GM18951 (cell line): ENCODE results near the gene CHST11.

Experiments used
- POLR2A ChIP-seq: IDR thresholded peaks from 4 replicates; pipeline ENCODE4 v1.6.1; 2011; ENCODE audit warnings: mild to moderate bottlenecking; ENCODE audit not compliant: insufficient read length, insufficient read depth; ENCODE audit errors: extremely low read depth
- in situ Hi-C: fragments of 300-500 bp; cut with MboI; formaldehyde crosslinking; loops from one replicate; pipeline ENCODE4 v1.12.0; 2022; ENCODE audit warnings: low sequenced_read_pairs, mixed read lengths, inconsistent platforms; ENCODE audit not compliant: unreplicated experiment

Gene CHST11

DNA sequence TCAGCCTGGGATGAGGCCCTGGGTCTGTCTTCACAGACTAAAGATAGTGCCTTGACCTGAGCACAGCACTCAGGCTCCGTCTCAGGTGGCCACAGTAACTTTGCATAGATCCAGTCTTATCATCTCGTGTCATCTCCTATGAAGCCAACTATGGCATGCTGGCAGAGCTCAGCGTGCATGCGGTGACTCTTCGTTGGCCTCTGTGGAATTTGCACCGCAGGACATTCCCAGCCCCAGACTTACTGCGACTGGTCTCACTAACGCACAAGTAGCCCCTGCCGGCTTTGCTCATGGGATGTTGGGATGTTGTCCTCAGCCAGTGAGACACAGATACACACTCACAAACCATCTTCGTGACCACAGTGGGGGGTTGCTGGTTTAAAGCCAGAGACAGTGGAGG is 199.6 kb downstream of the CHST11 start:
- in situ Hi-C loops, result no loop called here
- TF ChIP-seq POLR2A, result no peak

- TF ChIP-seq POLR2A, result no peak
- in situ Hi-C loops, result no loop called here
Observed at GRCh38 chr12:104656921-104657320, 200.2 kb downstream of the CHST11 start.

DNA sequence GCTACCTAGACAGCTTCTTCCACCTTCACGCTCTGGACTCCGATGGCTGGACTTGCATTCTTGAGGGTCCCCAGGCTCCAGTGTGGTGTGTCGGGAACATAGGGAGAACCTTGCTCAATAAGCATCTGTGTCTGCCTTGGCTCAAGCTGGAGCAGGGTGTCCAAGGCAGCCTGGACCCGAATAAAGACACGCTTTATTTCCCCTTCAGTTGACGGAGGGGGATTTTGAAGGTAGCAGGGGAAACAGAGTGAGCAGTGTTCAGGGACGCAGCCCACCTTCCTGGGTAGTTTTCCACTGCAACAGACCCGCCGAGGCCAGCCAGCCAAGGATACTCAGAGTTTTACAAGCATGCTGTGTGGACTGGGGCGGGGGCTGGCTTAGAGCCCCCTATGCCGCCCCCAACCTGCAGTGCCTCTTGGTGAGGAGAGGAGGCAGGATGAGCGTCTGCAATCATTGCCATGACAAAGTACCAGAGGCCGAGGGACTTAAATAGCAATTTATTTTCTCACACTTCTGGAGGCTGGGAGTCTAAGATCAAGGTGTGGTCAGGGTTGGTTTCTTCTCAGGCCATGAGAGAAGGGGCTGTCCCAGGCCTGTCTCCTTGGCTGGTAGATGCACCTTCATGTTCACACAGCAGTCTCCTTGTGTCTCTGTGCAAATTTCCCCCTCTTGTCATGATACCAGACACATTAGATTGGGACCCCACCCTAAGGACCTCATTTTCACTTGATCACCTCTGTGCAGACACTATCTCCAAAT is 201.2 kb downstream of the CHST11 start:
- in situ Hi-C loops, result no loop called here
- no peak for TF ChIP-seq POLR2A

DNA sequence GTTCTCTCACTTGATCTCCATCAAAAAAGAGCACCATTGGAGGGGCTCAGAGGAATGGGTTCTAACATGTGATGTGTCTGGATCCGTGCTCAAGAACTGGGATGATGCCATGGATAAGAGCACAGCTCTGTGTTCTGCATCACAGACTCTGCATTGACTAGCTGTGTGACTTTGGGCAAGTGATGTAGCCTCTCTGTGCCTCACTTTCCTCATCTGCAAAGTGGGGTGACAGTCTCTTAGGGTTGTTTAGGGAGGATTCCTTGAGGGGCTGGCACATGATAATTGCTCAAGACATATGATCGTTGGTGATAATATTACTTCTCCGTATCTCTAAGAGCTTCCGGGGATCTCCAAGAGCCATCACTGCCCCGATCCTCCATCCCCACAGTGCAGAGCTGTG is 202.3 kb downstream of the CHST11 start:
- no peak for TF ChIP-seq POLR2A
- in situ Hi-C loops, result no loop called here

GRCh38 chr12:104662203-104662602 is 205.5 kb downstream of the CHST11 start:
- in situ Hi-C loops, result no loop called here
- TF ChIP-seq POLR2A, result no peak

DNA sequence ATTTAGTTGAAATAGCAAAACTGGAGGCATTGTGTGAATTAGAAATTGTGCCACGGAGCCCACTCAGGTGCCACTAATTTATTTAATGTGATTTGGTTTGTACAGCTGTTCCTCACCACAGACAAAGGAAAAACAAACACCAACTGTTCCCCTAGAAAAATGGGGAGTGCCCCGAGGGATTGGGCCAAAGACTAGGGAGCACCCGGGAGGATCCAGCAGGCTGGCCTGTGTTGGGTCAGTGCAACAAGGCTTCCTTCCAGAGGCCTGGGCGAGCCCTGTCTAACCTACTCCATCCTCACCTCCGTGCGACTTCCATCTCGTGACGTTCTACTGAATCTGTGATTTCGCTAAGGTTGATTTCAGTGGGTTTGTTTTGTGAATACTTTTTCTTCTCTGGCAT is 206.2 kb downstream of the CHST11 start:
- in situ Hi-C loops, result no loop called here

GRCh38 chr12:104664351-104664750 is 207.6 kb downstream of the CHST11 start:
- in situ Hi-C loops, result no loop called here

More for the DNA sequence above, 206.2 kb downstream of the CHST11 start:
- TF ChIP-seq POLR2A, result no peak

DNA sequence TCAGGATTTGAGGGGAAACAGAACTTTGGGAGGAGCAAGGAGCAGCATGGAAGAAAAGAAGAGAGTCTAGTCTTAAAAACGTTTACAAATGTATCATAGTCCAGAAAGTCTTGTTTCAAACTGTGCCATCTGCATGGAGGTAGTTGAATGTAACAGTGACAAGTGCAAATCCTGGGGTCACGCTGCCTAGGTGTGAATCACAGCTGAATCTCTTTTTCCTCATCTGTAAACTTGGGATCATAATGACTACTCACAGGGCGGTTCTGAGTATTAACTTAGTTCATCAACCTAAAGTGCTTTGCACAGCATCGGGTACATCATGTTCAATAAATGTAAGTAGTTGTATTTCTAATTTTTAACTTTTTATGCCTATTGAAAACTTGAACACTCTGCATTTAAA is 208.5 kb downstream of the CHST11 start:
- TF ChIP-seq POLR2A, result no peak

More at GRCh38 chr12:104664351-104664750, 207.6 kb downstream of the CHST11 start:
- TF ChIP-seq POLR2A, result no peak

DNA sequence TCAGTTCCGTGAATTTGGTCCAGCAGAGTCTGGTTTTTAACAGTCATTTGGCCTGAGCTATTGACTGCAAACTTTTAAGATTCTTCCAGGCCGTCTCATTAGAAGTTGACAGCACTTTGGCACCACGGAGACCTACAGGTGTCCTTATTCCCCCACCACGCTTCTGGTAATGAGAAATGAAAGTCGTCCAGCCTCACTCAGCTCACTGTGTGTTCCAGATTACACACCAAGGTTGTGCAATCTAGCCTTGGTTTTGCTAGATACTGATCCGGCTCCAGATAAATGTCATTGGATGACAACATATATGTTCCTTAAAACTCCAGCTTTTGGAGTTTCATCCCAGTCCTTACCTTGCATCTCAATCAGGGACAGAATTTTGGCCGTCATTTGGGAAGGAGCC is 210.4 kb downstream of the CHST11 start:
- in situ Hi-C loops, result no loop called here
- no peak for TF ChIP-seq POLR2A

More for the DNA sequence above, 208.5 kb downstream of the CHST11 start:
- in situ Hi-C loops, result no loop called here

- in situ Hi-C loops, result no loop called here
- TF ChIP-seq POLR2A, result no peak
Observed at GRCh38 chr12:104668274-104668718, 211.5 kb downstream of the CHST11 start.

DNA sequence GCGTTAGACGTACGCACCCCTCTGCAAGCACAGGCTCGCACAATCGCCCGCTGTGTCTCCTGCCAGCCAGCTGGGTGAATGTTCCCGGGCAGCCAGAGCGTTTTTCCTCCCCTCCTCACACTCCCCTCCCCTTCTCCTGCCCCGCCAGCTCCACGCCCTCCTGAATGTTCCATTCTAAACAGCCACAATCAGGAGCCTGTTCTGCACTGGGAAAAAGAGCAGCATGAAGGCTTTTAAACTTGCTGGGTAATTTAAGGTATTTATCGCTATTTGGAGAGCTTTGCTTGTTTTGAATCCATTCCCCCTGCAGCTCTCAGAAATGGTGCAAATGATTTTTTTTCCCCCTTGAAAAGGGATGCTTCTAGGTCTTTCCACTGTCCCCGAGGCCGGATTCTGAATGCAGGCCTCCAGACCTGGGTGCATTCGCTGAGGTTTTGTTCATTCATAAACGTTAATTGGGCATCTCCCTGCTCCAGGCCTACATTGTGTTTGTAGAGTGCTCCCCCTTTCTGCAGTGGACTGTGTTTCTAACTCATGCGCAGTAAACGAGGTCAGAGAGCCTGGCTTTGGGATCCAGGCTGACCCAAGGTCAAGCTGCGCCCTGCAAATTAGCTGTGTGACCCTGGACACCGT is 212.5 kb downstream of the CHST11 start:
- TF ChIP-seq POLR2A, result no peak
- in situ Hi-C loops, result no loop called here

- no peak for TF ChIP-seq POLR2A
Observed at GRCh38 chr12:104669851-104670337, 213.1 kb downstream of the CHST11 start.

DNA sequence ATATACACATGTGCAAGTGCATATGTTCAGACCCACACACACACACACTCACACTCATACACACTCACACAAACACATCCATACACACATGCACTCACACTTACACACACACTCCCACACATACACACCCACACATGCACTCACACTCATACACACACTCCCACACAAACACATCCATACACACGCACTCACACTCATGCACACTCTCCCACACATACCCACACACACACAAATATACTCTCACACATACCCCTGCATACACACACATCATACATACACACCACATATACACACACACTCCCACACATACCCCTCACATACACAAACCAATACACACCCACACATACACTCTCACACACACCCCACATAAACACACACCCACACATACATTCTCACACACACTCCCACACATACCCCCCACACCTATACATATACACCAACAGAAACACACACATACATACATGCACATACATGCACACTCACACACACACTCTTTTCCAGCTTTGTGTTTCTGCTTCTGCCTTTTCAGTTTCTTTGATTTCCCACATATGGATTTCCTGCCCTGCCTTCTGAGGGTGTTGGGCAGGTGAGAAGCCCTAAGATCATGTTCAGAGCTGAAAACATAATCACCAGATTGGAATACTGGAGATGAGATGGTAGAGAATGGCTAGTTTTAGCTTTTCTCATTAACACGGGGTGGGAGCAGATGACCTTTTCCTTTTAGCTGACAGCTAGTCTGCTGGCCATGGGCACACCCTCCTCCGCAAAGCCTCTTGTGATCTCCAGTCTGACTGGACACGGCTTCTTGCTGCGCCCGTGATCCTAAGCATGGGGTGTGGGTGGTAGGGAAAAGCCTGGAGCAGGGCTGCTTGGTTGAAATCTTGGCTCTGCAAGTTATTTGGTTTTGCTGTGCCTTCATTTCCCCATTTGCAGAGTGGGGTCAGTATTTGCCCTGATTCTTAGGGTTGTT is 214.0 kb downstream of the CHST11 start:
- TF ChIP-seq POLR2A, result no peak
- in situ Hi-C loops, result loop anchor here (10.0 kb wide), 1 partner anchor 384 kb away; no protein-coding TSS in a partner anchor

More at GRCh38 chr12:104669851-104670337, 213.1 kb downstream of the CHST11 start:
- in situ Hi-C loops, result loop anchor here (10.0 kb wide), 1 partner anchor 385 kb away; no protein-coding TSS in a partner anchor
